Diencephalon (tissue), 1 donor: ENCODE data around the gene MAT1A. TPM values are rescaled to one million over a fixed set of nuclear protein-coding genes. Genes with fewer than 3 reads are reported as not detected.

ENCODE experiments used
- total RNA-seq: library from RNA; depleted of rRNA; stranded (reverse); fragments of >200 nt; gene quantifications from one replicate; pipeline ENCODE4 v1.2.3, GENCODE V29; 2014

Gene MAT1A
- not detected for total RNA-seq

DNA sequence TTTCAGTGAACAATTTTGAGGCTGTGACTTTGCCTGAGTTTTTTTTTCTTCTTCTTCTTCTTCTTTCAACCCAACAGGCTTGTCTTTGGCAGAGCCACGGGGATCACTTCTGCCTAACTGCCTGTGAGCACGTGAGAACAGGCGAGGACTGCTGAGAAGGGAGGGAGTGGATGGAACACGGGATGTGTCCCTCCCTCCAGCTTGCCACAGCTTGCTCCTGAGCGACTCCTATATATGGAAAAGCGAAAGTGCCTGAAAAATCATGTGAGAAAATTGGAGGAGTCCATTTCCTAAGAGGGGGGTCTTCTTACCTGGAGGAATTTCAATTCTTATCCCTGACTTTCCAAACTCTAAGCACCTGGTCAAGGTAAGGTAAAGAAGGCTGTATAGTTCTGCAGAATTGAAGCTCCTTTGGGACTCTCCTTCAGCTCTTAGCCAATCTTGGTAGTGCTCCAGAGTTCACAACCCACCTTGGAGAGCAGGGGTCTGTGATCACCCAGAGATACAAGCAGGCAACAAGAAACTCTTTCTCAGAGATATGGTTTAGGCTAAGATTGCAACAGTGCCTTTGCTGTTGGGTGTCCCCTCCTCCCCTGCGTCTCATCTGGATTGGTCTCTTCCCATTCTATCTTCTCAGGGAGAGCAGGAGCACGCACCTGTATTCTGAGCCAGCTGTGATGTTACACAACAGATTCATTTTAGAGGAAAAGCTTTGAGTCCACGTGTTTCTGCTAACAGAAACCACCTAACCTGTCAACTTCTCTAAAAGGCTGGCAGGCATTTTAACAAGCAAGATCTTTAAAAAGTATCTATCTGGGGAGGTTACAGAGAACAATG lies at the start of gene MAT1A:
Gene MAT1A, minus strand, starts transcription at position 208 of the 837 bp plus-strand sequence. CDS start 235 bp downstream, outside the sequence.

Other genes starting within 250 kb of the MAT1A start
- gene TMEM254, start 211.0 kb downstream of the MAT1A start, total RNA-seq: 18.0 TPM
- gene PLAC9, start 156.9 kb downstream of the MAT1A start, total RNA-seq: 1.4 TPM
- gene ANXA11, start 84.1 kb downstream of the MAT1A start, total RNA-seq: 5.5 TPM
- 0.92 TPM for gene DYDC1, start 67.1 kb upstream of the MAT1A start, total RNA-seq
- gene DYDC2, start 67.1 kb upstream of the MAT1A start, total RNA-seq: 9.9 TPM
- gene PRXL2A, start 118.9 kb upstream of the MAT1A start, total RNA-seq: 68.3 TPM
- 15.0 TPM for gene TSPAN14, start 164.7 kb upstream of the MAT1A start, total RNA-seq
- 0.23 TPM for gene SH2D4B, start 248.2 kb upstream of the MAT1A start, total RNA-seq